ENCODE measurements around the gene CMTM6.

- TF ChIP-seq GATAD2B (conservative IDR thresholded peaks at IDR 0.05; ENCODE audit: low read depth) (peak; percentile 81), POLR2AphosphoS5 (IDR thresholded peaks at IDR 0.05; ENCODE audit: low read length) (no peak), CTCF (IDR thresholded peaks at IDR 0.05 in 2 of 3, conservative IDR thresholded peaks at IDR 0.05 in 1 of 3; ENCODE audit: control insufficient read depth in 2 of 3, extremely low read depth in 1 of 3, insufficient read depth in 1 of 3, low read depth in 3 of 3, low read length in 3 of 3) (no peak), HDGF (IDR thresholded peaks at IDR 0.05) (no peak), SUPT20H (IDR thresholded peaks at IDR 0.05; ENCODE audit: borderline replicate concordance, control insufficient read depth, low read depth, low read length) (no peak), USF2 (IDR thresholded peaks at IDR 0.05; ENCODE audit: borderline replicate concordance, low read depth, low read length) (no peak), CREM (IDR thresholded peaks at IDR 0.05; ENCODE audit: low read depth) (peak; percentile 84)
Observed at GRCh38 chr3:32438596-32439344, 63.9 kb downstream of the CMTM6 start.

Measured in GM12878 (cell line).